CD4-positive, CD25-positive, alpha-beta regulatory T cell (primary cell): ENCODE data around the gene GGN. TPM values are rescaled to one million over a fixed set of nuclear protein-coding genes. Genes with fewer than 3 reads are reported as not detected.

ENCODE experiments used
- ATAC-seq, 2 donors: fragments of 150-1000 bp; cut with Tn5 transposase; one replicate each; pipeline ENCODE4 v1.10.0; 2021; ENCODE audit warnings: low read depth in 2 of 2, moderate number of reproducible peaks in 2 of 2, moderate library complexity in 1 of 2
- DNase-seq, 3 donors: peaks; one replicate each; pipeline versions ENCODE4 v3.0.0 to v3.0.0-alpha.2; 2012 to 2022; ENCODE audit warnings: mixed read lengths in 1 of 3
- H3K27ac ChIP-seq: one replicate; pipeline ENCODE4 v1.7.0; 2013; ENCODE audit warnings: mild to moderate bottlenecking, low read length; ENCODE audit not compliant: insufficient read depth, poor library complexity, severe bottlenecking
- H3K27me3 ChIP-seq: one replicate; pipeline ENCODE4 v1.7.0; 2013; ENCODE audit warnings: low read length; ENCODE audit not compliant: control insufficient read depth, insufficient read depth
- H3K36me3 ChIP-seq: one replicate; pipeline ENCODE4 v1.7.0; 2013; ENCODE audit warnings: mild to moderate bottlenecking, low read length, moderate library complexity; ENCODE audit not compliant: control insufficient read depth, insufficient read depth
- H3K4me1 ChIP-seq: 2 replicates; pipeline ENCODE4 v1.7.0; 2013; ENCODE audit warnings: mild to moderate bottlenecking, low read length; ENCODE audit not compliant: insufficient read depth, control insufficient read depth, poor library complexity, severe bottlenecking
- H3K4me3 ChIP-seq: one replicate; pipeline ENCODE4 v1.7.0; 2013; ENCODE audit warnings: low read depth, mild to moderate bottlenecking, low read length, moderate library complexity
- H3K9me3 ChIP-seq, 2 experiments: 1 replicate in 1 of 2; 2 replicates in 1 of 2; pipeline ENCODE4 v1.7.0; 2013; ENCODE audit warnings: low read length in 2 of 2, mild to moderate bottlenecking in 1 of 2, moderate library complexity in 1 of 2; ENCODE audit not compliant: control insufficient read depth in 2 of 2
- H3K27ac Mint-ChIP-seq, 3 donors: one replicate each; pipeline ENCODE4 v1.8.0; 2020 to 2022; ENCODE audit warnings: mild to moderate bottlenecking in 3 of 3, mixed read lengths in 3 of 3, moderate library complexity in 2 of 3
- H3K27me3 Mint-ChIP-seq: one replicate; pipeline ENCODE4 v1.8.0; 2022; ENCODE audit warnings: mild to moderate bottlenecking, mixed read lengths
- H3K36me3 Mint-ChIP-seq: one replicate; pipeline ENCODE4 v1.8.0; 2020; ENCODE audit warnings: mixed read lengths
- H3K4me1 Mint-ChIP-seq, 4 donors: one replicate each; pipeline ENCODE4 v1.8.0; 2020 to 2022; ENCODE audit warnings: mixed read lengths in 4 of 4, mild to moderate bottlenecking in 1 of 4
- H3K4me3 Mint-ChIP-seq, 4 donors: one replicate each; pipeline ENCODE4 v1.8.0; 2020 to 2022; ENCODE audit warnings: mild to moderate bottlenecking in 4 of 4, mixed read lengths in 4 of 4, moderate library complexity in 3 of 4
- H3K9me3 Mint-ChIP-seq, 7 donors: one replicate each; pipeline ENCODE4 v1.8.0; 2020 to 2022; ENCODE audit warnings: mixed read lengths in 7 of 7, mild to moderate bottlenecking in 3 of 7, moderate library complexity in 2 of 7
- polyA plus RNA-seq, 4 donors: library from polyadenylated mRNA; unstranded; fragments of 300-500 nt; fragmentation: Illumina TruSeq; gene quantifications; one replicate each; pipeline ENCODE4 v1.2.3, GENCODE V29; 2021
- total RNA-seq: library from RNA; stranded (reverse); gene quantifications from one replicate; pipeline ENCODE4 v1.2.3, GENCODE V29; 2022

GGN gene
- total and polyA plus RNA-seq, 5 donors from 2014 or later, result 0.91 TPM; not detected in 4

- no peaks in the 10 kb centered on the region for H3K9me3 ChIP-seq
- H3K4me3 Mint-ChIP-seq, result peak overlapping the region; percentile 54 to 87 (median 77)
- no peaks in the 10 kb centered on the region for H3K36me3 Mint-ChIP-seq
- no peak overlapping the region for H3K27ac ChIP-seq
- H3K27me3 ChIP-seq, result no peaks in the 10 kb centered on the region
- DNase-seq, result no peak
- peaks cover 18% of the 10 kb centered on the region for H3K4me1 ChIP-seq
- no peaks in the 10 kb centered on the region for H3K36me3 ChIP-seq
- no peak overlapping the region for H3K4me3 ChIP-seq
- peaks cover 0 to 18% (median 6%) of the 10 kb centered on the region in 4 donors for H3K4me1 Mint-ChIP-seq
- peaks cover 0 to 3% (median 0%) of the 10 kb centered on the region in 7 donors for H3K9me3 Mint-ChIP-seq
- no peak for ATAC-seq
- peaks cover 32% of the 10 kb centered on the region for H3K27me3 Mint-ChIP-seq
- H3K27ac Mint-ChIP-seq, result peak overlapping the region in 1 of 3 donors; percentile 81
These were observed 27.5 kb downstream of the GGN start for GRCh38 chr19:38360351-38360750.

DNA sequence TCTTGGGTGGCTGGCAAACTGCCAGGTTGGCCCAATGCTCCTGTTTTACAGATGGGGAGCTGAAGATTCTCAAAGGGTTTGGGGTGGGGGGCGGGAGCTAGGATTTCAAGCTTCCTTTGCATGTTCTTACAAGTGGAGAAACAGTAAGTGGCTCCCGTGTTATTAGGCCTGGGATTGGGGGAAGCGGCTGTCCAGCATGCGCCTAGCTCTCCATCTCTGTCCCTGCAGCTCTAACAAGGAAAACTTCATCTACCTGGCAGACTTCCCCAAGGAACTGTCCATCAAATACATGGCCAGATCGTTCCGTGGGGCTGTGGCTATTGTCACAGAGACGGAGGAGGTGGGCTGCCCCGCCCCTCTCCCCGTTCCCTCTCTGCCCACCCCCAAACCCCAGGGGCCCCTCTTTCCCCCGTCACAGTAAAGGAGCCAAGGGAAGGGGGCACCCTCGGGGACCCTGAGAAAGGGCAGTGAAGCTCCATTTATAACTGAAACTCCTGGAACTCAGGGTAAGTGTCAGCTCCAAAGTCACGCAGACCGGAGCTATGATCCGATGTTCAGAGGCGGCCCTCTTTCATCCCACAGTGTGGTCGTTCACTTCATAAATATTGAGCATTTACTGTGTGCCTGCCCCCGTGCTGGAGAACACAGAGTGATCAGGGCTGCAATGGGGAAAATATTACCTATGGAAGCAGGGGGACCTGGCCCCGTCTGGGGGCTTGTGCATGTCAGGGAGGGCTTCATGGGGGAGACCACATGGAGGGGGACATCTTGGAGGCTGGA is 28.4 kb downstream of the GGN start:
- ATAC-seq (no peak), DNase-seq (no peak)
- peaks cover 32% of the 10 kb centered on the region for H3K27me3 Mint-ChIP-seq
- H3K4me1 Mint-ChIP-seq, result peaks cover 0 to 18% (median 6%) of the 10 kb centered on the region in 4 donors
- H3K27me3 ChIP-seq, result no peaks in the 10 kb centered on the region
- no peak overlapping the region for H3K4me3 ChIP-seq
- peak overlapping the region in 1 of 3 donors; percentile 81 for H3K27ac Mint-ChIP-seq
- peak overlapping the region in 3 of 4 donors; percentile 2 to 65 (median 34) for H3K4me3 Mint-ChIP-seq
- H3K4me1 ChIP-seq, result peaks cover 18% of the 10 kb centered on the region
- H3K9me3 ChIP-seq, result no peaks in the 10 kb centered on the region
- peaks cover 0 to 2% (median 0%) of the 10 kb centered on the region in 7 donors for H3K9me3 Mint-ChIP-seq
- no peaks in the 10 kb centered on the region for H3K36me3 ChIP-seq
- H3K36me3 Mint-ChIP-seq, result no peaks in the 10 kb centered on the region
- no peak overlapping the region for H3K27ac ChIP-seq

DNA sequence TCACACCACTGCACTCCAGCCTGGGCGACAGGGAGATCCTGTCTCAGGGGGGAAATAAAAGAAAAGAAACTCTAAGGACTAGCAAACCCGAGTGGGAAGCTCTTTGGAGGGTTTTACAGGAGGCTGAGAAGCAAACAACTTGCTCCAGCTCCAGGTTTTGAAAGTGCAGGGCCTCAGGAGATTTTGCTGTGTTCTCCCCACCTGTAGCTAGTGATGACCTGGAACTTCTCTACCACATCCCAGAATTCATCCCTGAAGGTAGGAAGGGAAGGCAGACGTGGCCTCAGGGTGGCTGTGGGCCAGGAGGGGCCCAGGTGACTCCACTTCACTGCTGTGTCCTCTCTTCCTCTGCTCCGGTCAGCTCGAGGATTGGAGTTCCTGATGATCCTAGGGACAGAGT is 29.8 kb downstream of the GGN start:
- Histone ChIP-seq H3K27me3 (no peaks in the 10 kb centered on the region), H3K36me3 (no peaks in the 10 kb centered on the region), H3K27ac (no peak overlapping the region), H3K4me1 (peaks cover 16% of the 10 kb centered on the region), H3K4me3 (no peak overlapping the region), H3K9me3 (no peaks in the 10 kb centered on the region)
- ATAC-seq, result no peak
- no peak overlapping the region for H3K4me3 Mint-ChIP-seq
- peaks cover 0 to 14% (median 6%) of the 10 kb centered on the region in 4 donors for H3K4me1 Mint-ChIP-seq
- H3K9me3 Mint-ChIP-seq, result peaks cover 0 to 2% (median 0%) of the 10 kb centered on the region in 7 donors
- H3K27ac Mint-ChIP-seq, result peak overlapping the region in 1 of 3 donors; percentile 47
- DNase-seq, result no peak
- peaks cover 32% of the 10 kb centered on the region for H3K27me3 Mint-ChIP-seq
- H3K36me3 Mint-ChIP-seq, result no peaks in the 10 kb centered on the region

DNA sequence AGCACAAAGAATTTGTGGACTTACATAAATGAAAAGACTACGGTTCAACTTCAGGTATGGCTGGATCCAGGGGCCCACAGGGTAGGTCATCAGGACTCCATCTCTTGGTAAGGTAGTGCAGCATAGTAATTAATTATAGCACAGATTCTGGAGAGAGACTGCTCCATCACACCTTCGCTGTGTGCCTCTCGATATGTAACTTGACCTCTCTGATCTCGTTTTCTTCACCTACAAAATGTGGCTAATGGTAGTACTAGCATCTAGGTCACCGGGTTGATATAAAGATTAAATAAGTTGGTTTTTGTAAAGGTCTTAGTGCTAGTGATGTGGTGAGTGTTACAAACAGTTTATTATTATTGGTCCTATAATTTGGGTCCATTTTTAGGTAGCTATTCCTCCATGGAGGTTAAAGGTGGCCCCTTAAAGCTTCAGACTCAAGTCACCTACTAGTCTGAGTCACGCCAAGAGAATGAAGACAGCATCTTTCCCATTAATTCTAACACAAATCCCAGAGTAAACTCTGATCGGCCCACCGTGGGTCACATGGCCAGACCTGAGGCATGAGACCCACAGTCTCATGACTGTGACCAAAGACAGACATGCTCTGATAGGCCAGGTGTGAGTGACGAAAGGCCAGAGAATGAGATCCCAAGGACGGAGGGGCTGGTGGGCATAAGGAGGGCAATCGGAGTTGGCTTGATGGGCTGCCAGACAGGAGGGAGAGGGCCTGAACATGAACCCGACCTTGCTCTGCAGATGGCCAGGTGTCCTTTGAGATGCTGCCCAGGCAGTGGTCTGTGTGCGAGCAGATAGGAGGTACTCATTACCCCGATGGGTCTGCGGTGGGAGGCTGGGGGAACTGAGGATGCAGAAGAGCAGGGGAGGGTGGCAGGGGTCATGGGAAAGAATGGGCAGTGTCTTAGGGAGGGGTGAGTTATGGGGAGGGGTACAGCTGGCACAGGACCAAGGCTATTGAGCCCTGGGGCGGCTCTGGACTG is 31.8 kb downstream of the GGN start:
- H3K4me1 Mint-ChIP-seq, result peaks cover 0 to 6% (median 2%) of the 10 kb centered on the region in 4 donors
- no peak overlapping the region for H3K4me3 Mint-ChIP-seq
- ATAC-seq, result no peak
- Histone ChIP-seq H3K27me3 (no peaks in the 10 kb centered on the region), H3K4me1 (no peaks in the 10 kb centered on the region), H3K9me3 (no peaks in the 10 kb centered on the region), H3K4me3 (no peak overlapping the region), H3K36me3 (no peaks in the 10 kb centered on the region), H3K27ac (no peak overlapping the region)
- H3K27me3 Mint-ChIP-seq, result peaks cover 25% of the 10 kb centered on the region
- H3K27ac Mint-ChIP-seq, result no peak overlapping the region
- DNase-seq, result no peak
- H3K36me3 Mint-ChIP-seq, result no peaks in the 10 kb centered on the region
- H3K9me3 Mint-ChIP-seq, result peaks cover 0 to 2% (median 0%) of the 10 kb centered on the region in 7 donors

- no peaks in the 10 kb centered on the region for H3K4me1 ChIP-seq
- Mint-ChIP-seq H3K9me3 (no peaks in the 10 kb centered on the region), H3K36me3 (no peaks in the 10 kb centered on the region), H3K27ac (no peak overlapping the region), H3K27me3 (peaks cover 4% of the 10 kb centered on the region), H3K4me3 (no peak overlapping the region), H3K4me1 (no peaks in the 10 kb centered on the region)
- H3K27me3 ChIP-seq, result no peaks in the 10 kb centered on the region
- no peak overlapping the region for H3K27ac ChIP-seq
- no peaks in the 10 kb centered on the region for H3K36me3 ChIP-seq
- no peak for ATAC-seq
- H3K9me3 ChIP-seq, result no peaks in the 10 kb centered on the region
- no peak for DNase-seq
- no peak overlapping the region for H3K4me3 ChIP-seq
These were observed 35.2 kb downstream of the GGN start for GRCh38 chr19:38352611-38353010.

DNA sequence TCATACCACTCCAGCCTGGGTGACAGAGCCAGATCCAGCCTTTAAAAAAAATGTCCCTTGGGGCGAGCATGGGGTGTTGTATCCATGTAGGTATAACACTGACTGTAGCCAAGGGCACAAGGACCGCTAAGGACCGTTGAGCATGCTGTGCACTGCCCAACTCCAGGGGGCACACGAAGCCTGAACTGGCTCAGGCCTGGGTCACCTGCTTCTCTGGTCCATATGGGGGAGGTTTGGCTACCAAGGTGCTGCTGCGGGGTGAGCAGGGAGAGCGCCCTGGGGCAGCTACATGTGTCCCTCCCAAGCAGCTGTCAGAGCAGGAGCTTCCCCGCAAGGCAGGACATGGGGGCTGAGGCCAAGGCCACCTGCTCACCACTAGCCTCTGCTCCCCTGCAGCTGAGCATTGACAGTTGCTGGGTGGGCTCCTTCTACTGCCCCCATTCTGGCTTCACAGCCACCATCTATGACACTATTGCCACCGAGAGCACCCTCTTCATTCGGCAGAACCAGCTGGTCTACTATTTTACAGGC is 35.9 kb downstream of the GGN start:
- DNase-seq (no peak), ATAC-seq (no peak)
- peaks cover 4% of the 10 kb centered on the region for H3K27me3 Mint-ChIP-seq
- H3K9me3 ChIP-seq, result no peaks in the 10 kb centered on the region
- H3K4me1 Mint-ChIP-seq, result no peaks in the 10 kb centered on the region
- no peak overlapping the region for H3K27ac ChIP-seq
- no peaks in the 10 kb centered on the region for H3K27me3 ChIP-seq
- no peak overlapping the region for H3K27ac Mint-ChIP-seq
- no peak overlapping the region for H3K4me3 ChIP-seq
- H3K4me3 Mint-ChIP-seq, result no peak overlapping the region
- no peaks in the 10 kb centered on the region for H3K4me1 ChIP-seq
- H3K36me3 ChIP-seq, result no peaks in the 10 kb centered on the region
- no peaks in the 10 kb centered on the region for H3K36me3 Mint-ChIP-seq
- H3K9me3 Mint-ChIP-seq, result no peaks in the 10 kb centered on the region

DNA sequence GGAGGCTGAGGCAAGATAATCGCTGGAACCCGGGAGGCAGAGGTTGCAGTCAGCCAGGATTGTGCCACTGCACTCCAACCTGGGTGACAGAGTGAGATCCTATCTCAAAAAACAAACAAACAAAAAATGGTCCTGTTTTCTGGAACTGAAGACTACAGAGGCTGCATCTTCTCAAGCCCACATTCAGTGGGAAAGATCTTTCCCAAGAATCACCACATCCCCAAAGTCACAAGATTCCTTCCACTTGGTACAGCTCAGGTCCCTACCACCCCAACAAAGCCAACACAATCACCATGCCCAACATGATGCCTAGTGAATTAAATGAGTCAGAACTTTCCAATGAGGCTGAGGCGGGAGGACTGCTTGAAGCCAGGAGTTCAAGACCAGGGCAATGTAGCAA is 37.0 kb downstream of the GGN start:
- DNase-seq (no peak), ATAC-seq (no peak)
- H3K9me3 ChIP-seq, result no peaks in the 10 kb centered on the region
- Mint-ChIP-seq H3K27ac (no peak overlapping the region), H3K4me3 (no peak overlapping the region), H3K4me1 (no peaks in the 10 kb centered on the region), H3K27me3 (peaks cover 2% of the 10 kb centered on the region), H3K36me3 (peaks cover 6% of the 10 kb centered on the region), H3K9me3 (no peaks in the 10 kb centered on the region)
- no peaks in the 10 kb centered on the region for H3K27me3 ChIP-seq
- no peaks in the 10 kb centered on the region for H3K36me3 ChIP-seq
- no peaks in the 10 kb centered on the region for H3K4me1 ChIP-seq
- no peak overlapping the region for H3K27ac ChIP-seq
- no peak overlapping the region for H3K4me3 ChIP-seq
